ENCODE results near the gene DNMT3B.

DNA sequence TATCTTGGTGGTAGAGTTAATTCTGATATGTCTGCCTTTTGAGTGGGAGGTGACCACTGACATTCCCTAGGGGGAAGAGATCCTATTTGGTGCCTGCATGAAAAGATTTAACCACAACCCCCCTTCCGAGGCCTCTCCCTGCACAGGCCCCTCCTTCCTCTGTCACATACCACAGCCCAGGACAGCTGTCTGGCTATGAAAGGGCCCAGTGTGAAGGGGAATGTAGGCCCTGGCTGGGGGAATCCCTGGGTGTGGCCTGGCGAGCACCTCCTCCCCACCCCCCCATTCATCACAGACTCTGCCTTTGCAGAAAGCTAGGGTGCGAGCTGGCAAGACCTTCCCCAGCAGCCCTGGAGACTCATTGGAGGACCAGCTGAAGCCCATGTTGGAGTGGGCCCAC is 30.1 kb downstream of the DNMT3B start:
- TF ChIP-seq, protein P1, sequence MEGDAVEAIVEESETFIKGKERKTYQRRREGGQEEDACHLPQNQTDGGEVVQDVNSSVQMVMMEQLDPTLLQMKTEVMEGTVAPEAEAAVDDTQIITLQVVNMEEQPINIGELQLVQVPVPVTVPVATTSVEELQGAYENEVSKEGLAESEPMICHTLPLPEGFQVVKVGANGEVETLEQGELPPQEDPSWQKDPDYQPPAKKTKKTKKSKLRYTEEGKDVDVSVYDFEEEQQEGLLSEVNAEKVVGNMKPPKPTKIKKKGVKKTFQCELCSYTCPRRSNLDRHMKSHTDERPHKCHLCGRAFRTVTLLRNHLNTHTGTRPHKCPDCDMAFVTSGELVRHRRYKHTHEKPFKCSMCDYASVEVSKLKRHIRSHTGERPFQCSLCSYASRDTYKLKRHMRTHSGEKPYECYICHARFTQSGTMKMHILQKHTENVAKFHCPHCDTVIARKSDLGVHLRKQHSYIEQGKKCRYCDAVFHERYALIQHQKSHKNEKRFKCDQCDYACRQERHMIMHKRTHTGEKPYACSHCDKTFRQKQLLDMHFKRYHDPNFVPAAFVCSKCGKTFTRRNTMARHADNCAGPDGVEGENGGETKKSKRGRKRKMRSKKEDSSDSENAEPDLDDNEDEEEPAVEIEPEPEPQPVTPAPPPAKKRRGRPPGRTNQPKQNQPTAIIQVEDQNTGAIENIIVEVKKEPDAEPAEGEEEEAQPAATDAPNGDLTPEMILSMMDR (IDR thresholded peaks at IDR 0.05), result no peak
- TF ChIP-seq POLR2A (IDR thresholded peaks at IDR 0.05) (no peak), EP300 (IDR thresholded peaks at IDR 0.05) (no peak)
